BLaER1 (cell line): ENCODE data around the gene ZSCAN23.
"Not testable (repeated sequence)": the region's sequence is repeated elsewhere in the genome, so short reads cannot be mapped to it uniquely, and the experiment has no call there.

Experiments used
- H3K27ac ChIP-seq: shearing (Covaris generic); formaldehyde crosslinking; 2 replicates; pipeline ENCODE4 v1.8.1; 2022
- H3K27me3 ChIP-seq: shearing (Covaris generic); formaldehyde crosslinking; 2 replicates; pipeline ENCODE4 v1.8.1; 2022
- H3K36me3 ChIP-seq: shearing (Covaris generic); formaldehyde crosslinking; 2 replicates; pipeline ENCODE4 v1.8.1; 2022
- H3K4me1 ChIP-seq: shearing (Covaris generic); formaldehyde crosslinking; 2 replicates; pipeline ENCODE4 v1.8.1; 2022
- H3K4me2 ChIP-seq: shearing (Covaris generic); formaldehyde crosslinking; 2 replicates; pipeline ENCODE4 v1.8.1; 2022
- H3K4me3 ChIP-seq: shearing (Covaris generic); formaldehyde crosslinking; 2 replicates; pipeline ENCODE4 v1.8.1; 2022
- H3K9ac ChIP-seq: shearing (Covaris generic); formaldehyde crosslinking; 2 replicates; pipeline ENCODE4 v1.8.1; 2022
- H3K9me3 ChIP-seq: shearing (Covaris generic); formaldehyde crosslinking; 2 replicates; pipeline ENCODE4 v1.8.1; 2022
- H4K20me1 ChIP-seq: shearing (Covaris generic); formaldehyde crosslinking; 2 replicates; pipeline ENCODE4 v1.8.1; 2022
- Cebpa-rat ChIP-seq: shearing (Covaris generic); IDR thresholded peaks from 2 replicates; pipeline ENCODE4 v1.8.1; 2022

ZSCAN23 gene

GRCh38 chr6:28407401-28407800 lies 35.9 kb downstream of the ZSCAN23 start:
- Histone ChIP-seq H3K27ac (no peak overlapping the region), H4K20me1 (no peaks in the 10 kb centered on the region), H3K27me3 (no peaks in the 10 kb centered on the region), H3K9me3 (no peaks in the 10 kb centered on the region), H3K4me1 (no peaks in the 10 kb centered on the region), H3K4me2 (no peak overlapping the region), H3K9ac (no peak overlapping the region), H3K36me3 (no peaks in the 10 kb centered on the region), H3K4me3 (no peak overlapping the region)
- TF ChIP-seq Cebpa-rat = no peak

GRCh38 chr6:28403923-28404322 lies 39.4 kb downstream of the ZSCAN23 start:
- H3K9me3 ChIP-seq, H3K27me3 ChIP-seq, H3K4me2 ChIP-seq, H3K4me3 ChIP-seq, H3K27ac ChIP-seq, H4K20me1 ChIP-seq, H3K9ac ChIP-seq, H3K36me3 ChIP-seq, H3K4me1 ChIP-seq: not testable (repeated sequence)

GRCh38 chr6:28402197-28402596 lies 41.1 kb downstream of the ZSCAN23 start:
- no peak for TF ChIP-seq Cebpa-rat
- Histone ChIP-seq H3K27me3 (peaks cover 9% of the 10 kb centered on the region; the same call in 1 of the 2 replicates), H3K4me3 (no peak overlapping the region), H3K9ac (no peak overlapping the region), H3K36me3 (no peaks in the 10 kb centered on the region), H3K27ac (no peak overlapping the region), H3K4me1 (peaks cover 7% of the 10 kb centered on the region; the same call in 1 of the 2 replicates), H3K4me2 (no peak overlapping the region), H3K9me3 (peaks cover 9% of the 10 kb centered on the region), H4K20me1 (no peaks in the 10 kb centered on the region)

- H3K4me1 ChIP-seq = peaks cover 7% of the 10 kb centered on the region; the same call in 1 of the 2 replicates
- no peak for TF ChIP-seq Cebpa-rat
- H3K27ac ChIP-seq = no peak overlapping the region
- no peak overlapping the region for H3K4me2 ChIP-seq
- peaks cover 9% of the 10 kb centered on the region; the same call in 1 of the 2 replicates for H3K27me3 ChIP-seq
- H3K9ac ChIP-seq = no peak overlapping the region
- no peak overlapping the region for H3K4me3 ChIP-seq
- no peaks in the 10 kb centered on the region for H3K36me3 ChIP-seq
- H3K9me3 ChIP-seq = peaks cover 9% of the 10 kb centered on the region
- no peaks in the 10 kb centered on the region for H4K20me1 ChIP-seq
These were observed 42.1 kb downstream of the ZSCAN23 start for GRCh38 chr6:28401172-28401571.

- TF ChIP-seq Cebpa-rat = no peak
- peaks cover 7% of the 10 kb centered on the region; the same call in 1 of the 2 replicates for H3K4me1 ChIP-seq
- H3K9ac ChIP-seq = peak overlapping the region; percentile 75; the same call in 1 of the 2 replicates
- H3K27me3 ChIP-seq = peaks cover 9% of the 10 kb centered on the region; the same call in 1 of the 2 replicates
- peak overlapping the region; percentile 64 for H3K4me2 ChIP-seq
- peak overlapping the region; percentile 72 for H3K4me3 ChIP-seq
- H3K27ac ChIP-seq = peak overlapping the region; percentile 82; the same call in 1 of the 2 replicates
- no peaks in the 10 kb centered on the region for H3K36me3 ChIP-seq
- no peaks in the 10 kb centered on the region for H4K20me1 ChIP-seq
- peaks cover 9% of the 10 kb centered on the region for H3K9me3 ChIP-seq
These were observed 43.2 kb downstream of the ZSCAN23 start for GRCh38 chr6:28400122-28400451.

- Histone ChIP-seq H3K27me3 (peaks cover 9% of the 10 kb centered on the region; the same call in 1 of the 2 replicates), H3K9ac (peak within 1 kb of the TSS; percentile 75), H3K27ac (peak within 1 kb of the TSS; percentile 82), H3K4me1 (peaks cover 7% of the 10 kb centered on the region; the same call in 1 of the 2 replicates), H4K20me1 (no peaks in the 10 kb centered on the region), H3K4me2 (peak within 1 kb of the TSS; percentile 64), H3K36me3 (no peaks in the 10 kb centered on the region), H3K4me3 (peak within 1 kb of the TSS; percentile 72), H3K9me3 (peaks cover 9% of the 10 kb centered on the region)
- TF ChIP-seq Cebpa-rat = no peak
These were observed 43.8 kb downstream of the ZSCAN23 start, which contains the start of gene ZSCAN12 for GRCh38 chr6:28399350-28400121. TSS of gene ZSCAN12 (minus strand) at chr6:28399747. CDS start at chr6:28398405, 1,342 bp downstream.

- Histone ChIP-seq H3K27me3 (peaks cover 9% of the 10 kb centered on the region; the same call in 1 of the 2 replicates), H3K4me2 (no peak overlapping the region), H3K36me3 (peaks cover 13% of the 10 kb centered on the region), H3K4me1 (peaks cover 7% of the 10 kb centered on the region; the same call in 1 of the 2 replicates), H4K20me1 (no peaks in the 10 kb centered on the region), H3K27ac (no peak overlapping the region), H3K9me3 (peaks cover 9% of the 10 kb centered on the region), H3K4me3 (no peak overlapping the region), H3K9ac (no peak overlapping the region)
- TF ChIP-seq Cebpa-rat = no peak
These were observed 47.4 kb downstream of the ZSCAN23 start for GRCh38 chr6:28395918-28396317.

GRCh38 chr6:28393912-28394662 lies 49.2 kb downstream of the ZSCAN23 start:
- Histone ChIP-seq H3K27me3 (no peaks in the 10 kb centered on the region), H3K36me3 (peaks cover 31% of the 10 kb centered on the region), H3K9ac (no peak overlapping the region), H3K4me1 (peaks cover 7% of the 10 kb centered on the region; the same call in 1 of the 2 replicates), H4K20me1 (no peaks in the 10 kb centered on the region), H3K9me3 (no peaks in the 10 kb centered on the region), H3K27ac (no peak overlapping the region), H3K4me2 (no peak overlapping the region), H3K4me3 (no peak overlapping the region)
- TF ChIP-seq Cebpa-rat = no peak

- no peak for TF ChIP-seq Cebpa-rat
- Histone ChIP-seq H3K9ac (no peak overlapping the region), H3K4me2 (no peak overlapping the region), H3K27ac (no peak overlapping the region), H4K20me1 (no peaks in the 10 kb centered on the region), H3K27me3 (no peaks in the 10 kb centered on the region), H3K36me3 (peaks cover 48% of the 10 kb centered on the region), H3K4me3 (no peak overlapping the region), H3K9me3 (no peaks in the 10 kb centered on the region), H3K4me1 (no peaks in the 10 kb centered on the region)
These were observed 52.6 kb downstream of the ZSCAN23 start for GRCh38 chr6:28390688-28391087.

GRCh38 chr6:28384143-28384533 lies 59.2 kb downstream of the ZSCAN23 start:
- H3K4me3 ChIP-seq = no peak overlapping the region
- no peak for TF ChIP-seq Cebpa-rat
- H3K4me2 ChIP-seq = peak overlapping the region; percentile 77; the same call in 1 of the 2 replicates
- H3K27me3 ChIP-seq = no peaks in the 10 kb centered on the region
- peaks cover 15% of the 10 kb centered on the region for H3K4me1 ChIP-seq
- H3K27ac ChIP-seq = no peak overlapping the region
- no peak overlapping the region for H3K9ac ChIP-seq
- H3K9me3 ChIP-seq = peaks cover 16% of the 10 kb centered on the region
- H3K36me3 ChIP-seq = peaks cover 50% of the 10 kb centered on the region
- no peaks in the 10 kb centered on the region for H4K20me1 ChIP-seq
